Activated T-cell treated with anti-CD3 and anti-CD28 coated beads for 1 hour (primary cell): ENCODE results near the gene MTCH1.

Source experiments
- DNase-seq: peaks from one replicate; pipeline ENCODE4 v3.0.0-alpha.2; 2020; ENCODE audit warnings: low read depth

Gene MTCH1

DNA sequence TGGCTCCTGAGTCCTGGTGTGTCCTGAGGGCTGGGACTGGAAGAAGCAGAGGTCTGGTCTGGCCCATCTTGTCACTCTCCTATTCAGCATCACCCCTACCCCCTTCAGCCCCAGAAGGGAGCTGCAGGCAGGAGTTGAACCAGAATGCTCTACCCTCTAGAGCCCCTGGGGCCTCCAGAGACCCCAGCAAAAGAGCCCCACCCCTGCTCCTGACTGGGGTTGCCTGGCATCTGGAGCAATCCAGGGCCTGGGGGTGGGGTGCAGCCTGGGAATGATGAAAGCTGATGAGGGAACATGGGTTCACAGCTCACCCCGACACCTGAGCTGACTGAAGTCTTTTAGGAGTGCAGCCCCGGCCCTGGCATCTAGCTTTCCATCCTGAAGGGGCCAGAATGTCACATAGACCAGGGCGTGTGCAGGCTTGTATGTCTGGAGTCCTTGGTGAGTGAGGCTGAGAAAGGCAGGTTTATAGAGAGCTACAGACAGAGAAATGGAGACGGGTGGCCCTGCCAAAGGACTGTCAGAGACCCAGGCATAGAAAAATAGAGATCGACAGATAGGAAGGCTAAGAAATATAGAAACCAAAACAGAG is 31.7 kb upstream of the MTCH1 start:
- no peak for DNase-seq

DNA sequence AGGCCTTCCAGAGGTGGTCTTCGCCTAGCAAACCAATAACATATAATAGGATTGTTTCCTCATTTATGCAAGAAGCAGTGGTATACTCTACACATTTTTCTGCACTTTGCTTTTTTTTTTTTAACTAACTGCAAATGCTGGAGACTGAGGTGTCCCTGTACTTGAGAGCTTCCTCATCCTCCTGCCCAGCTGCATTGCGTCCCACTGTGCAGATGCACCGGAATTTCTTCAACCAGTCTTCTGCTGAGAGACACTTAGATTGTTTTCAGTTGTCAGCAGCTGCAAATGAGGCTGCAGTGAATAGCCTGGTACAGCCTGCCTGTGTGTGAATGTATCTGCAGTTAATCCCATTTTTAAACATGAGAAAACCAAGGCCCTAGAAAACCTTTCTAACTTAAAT is 31.0 kb upstream of the MTCH1 start:
- DNase-seq: no peak

DNA sequence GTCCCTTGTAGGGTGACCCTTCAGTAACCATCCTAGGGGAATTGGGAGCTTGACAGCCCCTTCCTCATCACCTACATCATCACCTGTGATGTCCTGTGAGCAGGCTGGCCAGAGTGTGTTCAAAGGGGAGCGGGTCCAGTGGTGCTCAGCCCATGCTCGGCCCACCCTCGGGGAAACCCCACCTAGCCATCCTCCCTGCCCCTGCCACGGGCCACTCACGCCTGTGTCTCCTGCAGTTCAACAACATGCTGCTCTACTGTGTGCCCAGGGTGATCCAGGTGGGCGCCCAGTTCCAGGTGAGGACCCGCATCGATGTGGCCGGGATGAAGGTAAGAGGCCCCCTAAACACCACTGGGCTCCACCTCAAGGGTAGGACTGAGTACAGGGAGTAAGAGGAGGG is 29.5 kb upstream of the MTCH1 start:
- no peak for DNase-seq

DNA sequence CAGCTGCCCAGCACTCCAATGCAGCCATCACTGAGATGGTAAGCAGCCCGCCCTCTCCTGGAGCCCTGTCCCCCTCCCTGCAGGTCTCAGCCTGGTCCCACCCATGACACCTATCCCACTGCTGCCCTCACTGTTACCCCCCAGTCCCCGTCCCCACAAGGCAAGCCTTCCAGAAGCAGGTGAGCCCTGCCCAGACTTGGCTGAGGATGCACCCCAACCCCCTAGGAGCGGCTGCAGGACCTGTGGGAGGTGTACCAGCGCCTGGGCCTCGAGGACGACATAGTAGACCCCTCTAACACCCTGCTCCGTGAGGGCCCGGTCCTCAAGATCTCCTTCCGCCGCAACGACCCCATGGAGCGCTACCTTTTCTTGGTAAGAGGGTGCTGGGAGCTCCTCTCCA is 28.7 kb upstream of the MTCH1 start:
- no peak for DNase-seq

DNA sequence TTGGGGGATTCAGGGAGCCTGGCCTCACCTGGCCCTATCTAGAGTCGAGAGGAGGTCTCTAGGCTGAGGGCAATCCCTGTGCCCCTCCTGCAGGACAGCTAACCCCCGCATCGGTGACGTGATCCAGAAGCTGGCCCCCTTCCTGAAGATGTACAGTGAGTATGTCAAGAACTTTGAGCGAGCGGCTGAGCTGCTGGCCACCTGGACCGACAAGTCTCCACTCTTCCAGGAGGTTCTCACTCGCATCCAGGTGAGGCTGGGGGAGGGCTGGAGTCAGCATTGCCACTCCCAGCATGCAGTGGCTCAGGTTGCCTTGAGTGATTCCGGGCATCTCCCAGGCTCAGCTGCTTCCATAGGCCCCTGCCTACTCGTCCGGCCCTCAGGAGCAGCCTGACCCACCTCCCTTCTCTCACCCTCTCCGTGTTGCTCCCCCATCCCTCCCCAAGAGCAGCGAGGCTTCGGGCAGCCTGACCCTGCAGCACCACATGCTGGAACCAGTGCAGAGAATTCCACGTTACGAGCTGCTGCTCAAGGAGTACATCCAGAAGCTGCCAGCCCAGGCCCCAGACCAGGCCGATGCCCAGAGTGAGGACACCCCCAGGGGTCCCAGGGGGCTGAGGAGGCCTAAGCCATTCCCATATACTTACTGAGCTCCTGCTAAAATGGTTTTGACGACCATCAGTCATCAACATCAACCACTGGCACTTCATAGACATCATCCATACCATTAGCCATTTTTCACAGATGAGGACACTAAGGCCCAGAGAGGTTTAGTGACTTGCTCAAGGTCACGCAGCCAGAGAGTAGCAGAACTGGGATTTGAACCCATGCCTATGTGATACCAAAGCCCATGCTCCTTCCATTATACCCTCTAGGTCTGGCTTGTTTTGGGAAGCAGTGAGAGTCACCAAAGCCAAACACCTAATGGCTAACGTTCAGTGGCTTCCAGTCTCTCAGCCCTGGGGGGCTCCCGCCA is 27.8 kb upstream of the MTCH1 start:
- no peak for DNase-seq

DNA sequence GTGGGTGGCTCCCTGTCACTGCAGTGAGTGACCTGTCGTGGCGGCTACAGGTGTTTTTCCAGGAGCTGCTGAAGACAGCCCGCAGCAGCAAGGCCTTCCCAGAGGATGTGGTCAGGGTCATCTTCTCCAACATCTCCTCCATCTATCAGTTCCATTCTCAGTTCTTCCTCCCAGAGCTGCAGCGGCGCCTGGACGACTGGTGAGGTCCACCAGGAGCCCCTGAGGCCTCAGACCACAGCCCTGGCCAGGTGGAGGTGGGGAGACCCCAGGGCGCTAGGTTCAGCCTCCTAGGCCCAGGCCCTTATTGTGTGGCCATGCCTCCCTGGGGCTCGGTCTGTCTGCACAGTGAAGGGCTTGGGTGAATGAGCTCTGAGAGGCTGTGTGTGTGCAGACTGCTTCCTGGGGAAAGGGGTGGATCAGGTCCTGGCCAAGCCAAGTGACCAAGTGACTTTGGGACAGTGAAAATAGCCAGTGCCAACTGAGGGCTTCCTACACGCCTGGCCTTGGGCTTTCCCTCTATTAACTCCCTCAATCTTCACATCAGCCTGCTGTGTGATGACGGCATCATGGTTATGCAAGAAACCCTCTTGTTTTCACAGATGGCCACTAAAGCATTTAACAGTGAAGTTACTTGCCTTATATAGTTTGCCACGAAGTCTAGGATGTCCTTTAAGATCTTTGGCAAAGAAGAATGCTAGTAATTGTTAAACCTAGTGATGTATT is 25.8 kb upstream of the MTCH1 start:
- no peak for DNase-seq

DNA sequence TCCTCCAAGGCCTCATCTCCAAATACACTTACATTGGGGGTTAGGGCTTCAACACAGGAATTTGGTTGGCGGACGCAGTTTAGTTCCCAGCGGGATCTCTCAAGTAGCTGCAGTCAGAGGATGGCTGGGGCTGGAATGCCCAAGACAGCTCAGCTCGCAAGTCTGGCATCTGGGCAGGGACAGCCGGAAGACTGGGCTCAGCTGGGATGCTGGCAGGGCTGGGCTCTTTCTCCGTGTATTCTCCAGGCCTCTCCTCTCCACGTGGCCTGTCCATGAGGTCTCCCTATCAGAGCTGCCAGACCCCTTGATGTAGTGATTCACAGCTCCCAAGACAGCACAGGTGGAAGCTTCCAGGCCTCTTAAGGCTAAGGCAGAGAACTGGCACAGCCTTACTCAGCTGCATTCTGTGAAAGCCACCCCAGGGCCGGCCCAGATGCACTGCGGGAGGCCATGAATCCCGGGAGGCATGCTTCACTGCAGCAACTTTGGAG is 24.5 kb upstream of the MTCH1 start:
- no peak for DNase-seq

DNA sequence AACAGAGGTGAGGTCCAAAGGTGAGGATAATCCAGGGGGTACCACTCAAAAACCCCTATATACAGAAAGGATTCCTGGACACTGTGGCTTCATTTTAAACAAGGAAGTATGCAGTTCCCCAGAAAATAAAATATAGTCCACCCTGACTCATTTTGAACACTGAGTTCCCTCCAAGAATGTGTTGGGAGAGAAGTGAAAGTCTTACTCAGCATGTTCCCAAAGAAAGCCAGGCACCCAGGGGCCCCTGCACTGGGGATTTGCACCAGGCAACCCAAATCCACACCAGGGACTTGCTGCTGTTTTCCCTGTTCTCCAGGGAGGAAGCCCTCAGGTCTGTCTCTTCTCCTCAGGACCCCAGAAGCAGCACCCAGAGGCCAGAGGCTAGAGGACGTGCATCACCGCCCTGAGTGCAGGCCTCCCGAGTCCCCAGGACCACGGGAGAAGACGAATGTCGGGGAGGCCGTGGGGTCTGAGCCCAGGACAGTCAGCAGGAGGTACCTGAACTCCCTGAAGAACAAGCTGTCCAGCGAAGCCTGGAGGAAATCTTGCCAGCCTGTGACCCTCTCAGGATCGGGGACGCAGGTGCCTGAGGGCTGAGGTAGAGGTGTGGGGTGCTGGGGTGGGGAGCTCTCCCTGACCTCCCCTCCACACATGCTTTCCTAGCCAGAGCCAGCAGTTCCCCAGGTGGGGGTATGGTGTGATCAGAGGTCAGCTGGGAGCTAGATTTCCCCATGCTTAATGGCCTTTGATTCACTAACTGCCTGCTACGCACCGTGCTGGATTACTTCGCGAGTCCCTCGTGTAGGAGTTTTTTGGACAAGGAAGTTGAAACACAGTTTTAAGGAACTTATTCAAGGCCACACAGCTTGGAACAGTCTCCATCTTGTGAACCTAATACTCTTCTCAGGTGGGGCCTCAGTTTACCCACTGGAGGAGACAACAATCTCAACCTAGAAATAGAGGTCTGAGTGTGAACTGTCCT is 22.8 kb upstream of the MTCH1 start:
- no peak for DNase-seq

DNA sequence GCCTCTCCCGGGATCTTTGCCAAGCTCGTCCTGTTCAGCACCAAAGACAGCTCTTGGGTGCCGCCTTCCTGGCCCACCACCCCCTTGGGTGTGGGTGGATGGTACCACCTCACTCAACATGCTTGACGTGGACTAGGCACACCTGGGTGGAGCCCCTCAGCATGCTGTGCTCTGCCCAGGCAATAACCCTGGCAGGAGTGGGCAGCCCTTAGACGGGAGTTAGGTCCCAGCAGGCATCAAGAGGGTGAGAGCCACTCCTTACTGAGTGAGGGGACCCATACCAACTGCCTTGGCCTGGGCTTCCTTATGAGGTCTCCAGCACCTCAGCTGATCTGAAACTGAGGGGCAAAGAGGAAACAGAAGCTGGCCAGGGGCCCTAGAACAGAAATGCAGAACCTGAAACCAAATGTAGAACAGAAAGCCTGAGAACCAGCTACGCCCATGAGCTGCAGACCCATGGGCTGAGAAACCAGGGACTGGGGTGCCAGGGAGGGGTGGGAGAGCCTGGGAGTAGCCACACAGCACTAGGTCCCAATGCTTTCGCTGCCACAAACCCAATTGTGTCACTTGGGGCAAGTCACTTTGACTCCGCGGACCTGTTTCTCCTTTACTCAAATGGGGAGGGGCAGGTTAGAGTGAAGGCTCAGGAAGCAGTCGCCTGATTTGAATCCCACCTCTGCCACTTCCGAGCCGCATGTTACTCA is 21.5 kb upstream of the MTCH1 start:
- DNase-seq: no peak

DNA sequence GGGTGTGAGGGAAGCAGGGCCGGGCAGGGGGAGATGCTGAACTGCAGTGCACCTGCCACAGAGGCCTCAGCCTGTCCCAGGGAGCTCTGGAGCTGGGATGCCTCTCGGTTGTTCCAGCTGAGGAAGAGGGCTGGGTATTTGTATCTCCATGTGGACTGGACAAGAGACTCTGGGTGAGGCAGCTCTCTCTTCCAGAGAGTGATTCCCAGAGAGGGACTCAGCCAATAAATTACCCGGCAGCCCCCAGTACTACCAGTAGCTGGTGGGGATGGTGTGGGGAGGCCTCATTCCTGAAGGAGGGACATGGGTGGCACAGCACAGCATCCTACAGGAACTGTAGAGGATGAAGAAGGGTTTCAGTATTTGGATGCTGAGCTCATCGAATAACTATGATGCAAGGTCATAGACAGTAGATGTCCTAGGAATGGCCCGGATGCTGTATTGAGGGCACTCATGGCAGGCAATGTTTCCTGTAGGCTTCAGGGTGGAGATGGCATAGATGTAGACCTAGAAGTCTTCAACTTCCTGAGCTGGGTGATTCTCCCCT is 20.9 kb upstream of the MTCH1 start:
- DNase-seq: no peak

DNA sequence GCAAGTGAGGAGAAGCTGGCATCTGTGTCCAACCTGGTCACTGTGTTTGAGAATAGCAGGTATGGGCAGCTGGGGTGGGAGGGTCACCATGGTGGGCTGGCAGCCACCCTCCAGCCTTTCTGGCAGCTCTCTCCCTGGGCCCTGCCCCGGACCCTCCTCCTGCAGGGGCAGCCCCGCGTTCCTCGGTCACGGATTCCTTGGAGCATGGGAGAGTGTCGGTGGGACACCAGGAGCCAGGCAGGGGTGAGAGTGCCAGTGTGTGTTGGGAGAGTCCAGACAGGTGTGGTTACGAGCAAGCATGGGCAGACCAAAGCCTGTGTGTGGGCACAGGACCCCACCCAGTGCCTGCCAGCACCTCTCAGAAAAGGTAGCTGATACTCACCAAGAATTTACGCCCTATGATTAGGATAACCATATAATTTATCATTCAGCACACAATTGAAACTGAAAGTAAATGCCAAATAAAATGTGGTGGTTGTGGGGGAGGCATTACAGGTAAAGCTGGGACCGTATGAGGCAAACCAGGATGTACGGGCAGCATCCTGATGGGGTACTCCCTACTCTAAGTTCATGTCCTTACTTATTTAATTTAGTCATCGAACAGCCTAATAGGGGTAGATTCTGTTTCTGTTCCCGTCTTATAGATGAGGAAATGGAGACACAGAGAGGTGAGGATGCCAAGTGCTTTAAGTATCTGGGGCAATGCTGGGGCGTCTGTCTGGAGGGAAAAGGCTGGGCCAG is 20.0 kb upstream of the MTCH1 start:
- DNase-seq: no peak

DNA sequence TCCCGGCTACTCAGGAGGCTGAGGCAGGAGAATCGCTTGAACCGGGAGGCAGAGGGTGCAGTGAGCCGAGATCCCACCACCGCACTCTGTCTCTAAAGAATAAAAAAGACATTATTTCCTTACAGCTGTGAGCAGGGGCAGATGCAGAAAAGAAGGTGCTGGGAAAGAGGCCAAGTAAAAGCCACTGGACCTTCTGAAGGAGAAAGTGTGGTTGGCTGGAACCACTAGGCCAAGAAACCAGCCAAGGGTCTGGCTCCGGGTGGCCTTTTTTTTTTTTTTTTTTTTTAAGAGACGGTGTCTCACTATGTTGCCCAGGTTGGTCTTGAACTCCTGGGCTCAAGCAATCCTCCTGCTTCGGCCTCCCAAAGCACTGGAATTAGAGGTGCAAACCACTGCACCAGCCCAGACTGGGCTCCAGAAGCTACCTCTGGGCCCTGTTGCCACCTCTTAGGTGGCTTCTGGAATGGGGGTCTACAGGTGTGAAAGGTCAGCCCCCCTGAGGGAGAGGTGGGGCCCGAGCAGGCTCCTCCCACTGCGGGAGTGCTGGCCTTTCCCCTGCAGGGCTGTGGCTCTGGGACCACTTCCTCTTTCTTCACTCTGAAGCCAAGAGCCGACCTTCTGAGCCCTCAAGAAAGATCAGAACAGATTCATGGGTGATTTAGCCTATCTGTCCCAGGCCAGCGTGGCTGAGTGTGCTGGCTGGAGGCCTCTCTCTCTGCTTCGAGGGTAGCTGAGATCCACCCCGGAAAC is 19.2 kb upstream of the MTCH1 start, which contains the start of gene FGD2:
FGD2 (plus strand) TSS at position 595 of the 750 bp plus-strand sequence. CDS start 163 bp downstream, outside the sequence.
- DNase-seq: no peak

DNA sequence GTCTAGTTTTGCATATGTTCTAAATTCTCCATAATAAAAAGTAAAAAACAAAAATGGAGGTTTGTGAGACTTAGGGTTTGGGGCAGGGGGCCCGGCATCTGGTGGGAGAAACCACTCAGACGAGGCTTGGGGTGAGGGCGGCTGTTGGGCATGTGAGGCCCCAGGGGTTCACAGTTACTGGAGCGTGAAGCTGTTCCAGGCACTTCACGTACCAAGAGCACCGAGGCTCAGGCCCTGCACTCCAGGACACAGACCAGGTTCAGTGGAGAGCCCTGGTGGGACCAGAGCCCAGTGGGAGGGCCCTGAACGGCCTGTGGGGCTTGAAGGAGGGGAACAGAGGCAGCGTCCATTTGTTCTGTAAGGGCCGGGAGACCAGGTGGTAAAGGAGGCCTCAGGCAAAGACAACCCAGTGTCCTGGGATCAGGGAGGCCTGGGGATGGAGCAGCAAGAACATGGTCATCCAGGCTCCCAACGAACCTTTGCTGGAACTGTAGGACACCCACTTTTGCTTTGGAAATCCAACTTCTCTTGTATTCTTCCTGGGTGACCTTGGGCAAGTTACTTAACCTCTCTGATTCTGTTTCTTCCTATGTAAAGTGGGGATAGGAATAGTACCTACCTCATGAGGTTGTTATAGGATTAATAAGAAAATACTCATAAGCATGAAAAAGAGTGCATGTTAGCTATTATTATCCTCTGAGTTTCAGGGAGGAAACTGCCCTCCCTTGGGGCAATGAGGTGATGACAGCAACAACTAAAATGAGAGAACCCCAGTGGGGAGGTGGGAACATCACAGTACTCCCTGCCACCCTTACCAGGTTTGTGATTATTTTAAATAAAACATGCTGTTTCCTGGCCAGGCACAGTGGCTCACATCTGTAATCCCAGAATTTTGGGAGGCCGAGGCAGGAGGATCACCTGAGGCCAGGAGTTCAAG is 18.3 kb upstream of the MTCH1 start:
- no peak for DNase-seq

DNA sequence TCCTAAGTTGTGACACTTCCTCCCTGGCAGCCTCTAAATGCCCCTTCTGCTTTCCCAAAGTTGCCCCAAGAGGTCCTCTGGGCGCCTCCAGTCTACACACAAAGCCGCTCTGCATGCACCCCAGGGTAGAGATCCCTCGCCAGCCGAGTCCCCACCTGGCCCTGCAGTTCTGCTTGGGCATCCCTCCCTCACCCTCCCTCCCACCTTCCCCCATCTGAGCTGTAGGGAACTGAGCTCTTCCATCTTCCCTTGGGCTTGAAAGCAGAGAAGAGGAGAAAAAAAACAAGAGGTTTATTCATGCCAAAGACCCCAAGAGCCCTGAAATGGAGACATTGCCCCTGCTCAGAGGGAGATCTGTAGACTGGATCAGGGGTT is 13.7 kb upstream of the MTCH1 start:
- no peak for DNase-seq

DNA sequence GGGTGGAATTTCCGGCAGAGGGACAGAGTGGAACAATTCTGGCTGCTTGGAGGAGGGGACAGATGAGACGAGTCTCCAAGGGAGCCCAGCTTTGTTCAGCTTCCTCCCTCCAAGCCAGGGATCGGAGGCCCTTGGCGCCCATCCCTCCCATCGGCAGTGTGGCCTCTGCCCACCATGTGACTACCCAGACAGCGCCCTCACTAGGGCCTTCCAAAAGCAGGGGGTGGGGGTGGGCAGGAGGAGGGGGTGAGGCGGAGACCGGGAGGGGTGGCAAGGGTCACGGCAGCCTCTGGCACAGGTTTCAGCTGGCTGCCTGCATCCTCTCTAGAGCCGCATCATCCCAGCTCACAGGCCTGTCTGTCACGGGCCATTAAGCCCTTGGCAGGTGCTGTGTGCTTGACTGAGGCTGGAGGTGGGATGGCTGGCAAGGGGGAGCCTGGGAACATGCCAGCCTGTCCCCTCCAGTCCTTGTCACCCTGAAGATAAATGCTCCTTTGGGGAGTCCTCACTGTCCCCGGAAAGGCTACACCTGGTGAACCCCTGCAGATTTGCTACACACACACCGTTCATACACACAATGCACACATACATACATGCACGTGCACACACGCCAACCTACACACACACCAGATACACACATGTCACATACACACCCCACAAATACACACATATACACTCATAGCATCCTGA is 13.2 kb upstream of the MTCH1 start:
- DNase-seq: no peak

DNA sequence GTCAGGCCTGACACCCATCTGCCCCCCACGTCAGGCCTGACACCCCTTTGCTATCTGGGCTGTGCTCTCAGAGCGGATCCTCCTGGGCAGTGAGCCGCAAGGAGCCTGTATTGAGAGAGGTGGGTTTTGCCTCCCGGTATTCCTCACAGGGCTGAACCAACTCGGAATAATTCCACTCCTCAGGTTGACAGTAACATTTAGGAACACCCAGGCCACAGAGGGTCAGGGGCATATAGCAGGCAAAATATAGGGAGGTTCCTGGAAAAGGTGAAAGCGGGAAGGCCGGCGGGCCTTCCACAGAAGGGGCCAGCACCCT is 12.7 kb upstream of the MTCH1 start:
- DNase-seq: no peak
